Measurements from ENCODE around the gene JAZF1. TPM values are rescaled to one million over a fixed set of nuclear protein-coding genes. Genes with fewer than 3 reads are reported as not detected.
A peak's percentile ranks its signal among the peaks of the same experiment; 100 is the strongest.

Gene JAZF1
- total RNA-seq, 4 donors from 2014 or later: 1.6 to 8.6 (median 5.3) TPM

GRCh38 chr7:27946351-27946750 is 234.2 kb downstream of the JAZF1 start:
- H3K4me1 ChIP-seq: peaks cover 20 to 31% of the 10 kb centered on the region in 2 donors
- no peaks in the 10 kb centered on the region for H3K27me3 ChIP-seq
- in situ Hi-C loops (cut with MboI; ENCODE audit: low sequenced_read_pairs in 4 of 4): no loop called here
- no peaks in the 10 kb centered on the region for H3K9me3 ChIP-seq
- no peak for TF ChIP-seq POLR2A (IDR thresholded peaks at IDR 0.05)
- TF ChIP-seq, protein P1, sequence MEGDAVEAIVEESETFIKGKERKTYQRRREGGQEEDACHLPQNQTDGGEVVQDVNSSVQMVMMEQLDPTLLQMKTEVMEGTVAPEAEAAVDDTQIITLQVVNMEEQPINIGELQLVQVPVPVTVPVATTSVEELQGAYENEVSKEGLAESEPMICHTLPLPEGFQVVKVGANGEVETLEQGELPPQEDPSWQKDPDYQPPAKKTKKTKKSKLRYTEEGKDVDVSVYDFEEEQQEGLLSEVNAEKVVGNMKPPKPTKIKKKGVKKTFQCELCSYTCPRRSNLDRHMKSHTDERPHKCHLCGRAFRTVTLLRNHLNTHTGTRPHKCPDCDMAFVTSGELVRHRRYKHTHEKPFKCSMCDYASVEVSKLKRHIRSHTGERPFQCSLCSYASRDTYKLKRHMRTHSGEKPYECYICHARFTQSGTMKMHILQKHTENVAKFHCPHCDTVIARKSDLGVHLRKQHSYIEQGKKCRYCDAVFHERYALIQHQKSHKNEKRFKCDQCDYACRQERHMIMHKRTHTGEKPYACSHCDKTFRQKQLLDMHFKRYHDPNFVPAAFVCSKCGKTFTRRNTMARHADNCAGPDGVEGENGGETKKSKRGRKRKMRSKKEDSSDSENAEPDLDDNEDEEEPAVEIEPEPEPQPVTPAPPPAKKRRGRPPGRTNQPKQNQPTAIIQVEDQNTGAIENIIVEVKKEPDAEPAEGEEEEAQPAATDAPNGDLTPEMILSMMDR (IDR thresholded peaks at IDR 0.05 in 4 of 5, conservative IDR thresholded peaks at IDR 0.05 in 1 of 5): no peak
- H3K27ac ChIP-seq: peak overlapping the region in 1 of 4 donors; percentile 53
- intact Hi-C loops (cut with DNase I; ENCODE audit: low total_unique reads): no loop called here
- ATAC-seq: no peak
- no peak overlapping the region for H3K4me3 ChIP-seq
- DNase-seq: no peak
- H3K36me3 ChIP-seq: no peaks in the 10 kb centered on the region

GRCh38 chr7:27945058-27945795 is 235.4 kb downstream of the JAZF1 start:
- Histone ChIP-seq H3K4me3 (peak overlapping the region; percentile 12 to 31 (median 26)), H3K27me3 (no peaks in the 10 kb centered on the region), H3K27ac (peak overlapping the region; percentile 30 to 71 (median 60)), H3K4me1 (peaks cover 20 to 31% of the 10 kb centered on the region in 2 donors), H3K36me3 (no peaks in the 10 kb centered on the region), H3K9me3 (no peaks in the 10 kb centered on the region)
- ATAC-seq (peak; percentile 14 to 35), DNase-seq (no peak)
- intact Hi-C loops (cut with DNase I; ENCODE audit: low total_unique reads) (loop anchor here (2.0 kb wide), 1 partner anchor 60 kb away; no protein-coding TSS in a partner anchor), in situ Hi-C loops (cut with MboI; ENCODE audit: low sequenced_read_pairs in 4 of 4) (no loop called here)
- no peak for TF ChIP-seq POLR2A (IDR thresholded peaks at IDR 0.05)
- TF ChIP-seq, protein P1 (IDR thresholded peaks at IDR 0.05 in 4 of 5, conservative IDR thresholded peaks at IDR 0.05 in 1 of 5): no peak

DNA sequence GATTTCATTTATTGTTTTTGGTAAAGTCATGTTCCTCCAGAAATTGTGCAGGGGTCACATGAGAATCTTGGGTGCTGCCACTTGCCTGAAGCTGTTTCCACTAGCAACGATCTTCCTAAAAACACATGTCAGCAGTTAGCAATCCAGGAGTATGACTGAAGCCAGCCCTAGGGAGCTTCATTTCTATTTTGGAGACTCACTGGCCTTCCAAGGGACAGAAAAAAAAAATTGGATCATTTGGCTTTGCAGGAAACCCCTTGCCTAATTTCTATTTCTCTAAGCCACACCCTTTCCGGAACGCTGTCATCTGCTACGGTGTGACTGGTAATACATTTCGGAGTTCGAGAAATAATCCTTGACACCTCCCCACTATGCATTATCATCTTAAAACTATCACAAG is 236.0 kb downstream of the JAZF1 start:
- Histone ChIP-seq H3K9me3 (no peaks in the 10 kb centered on the region), H3K27ac (peak overlapping the region; percentile 30 to 71 (median 60)), H3K4me1 (peaks cover 20 to 31% of the 10 kb centered on the region in 2 donors), H3K4me3 (peak overlapping the region; percentile 12 to 31 (median 26)), H3K27me3 (no peaks in the 10 kb centered on the region), H3K36me3 (no peaks in the 10 kb centered on the region)
- in situ Hi-C loops (cut with MboI; ENCODE audit: low sequenced_read_pairs in 4 of 4): no loop called here
- intact Hi-C loops (cut with DNase I; ENCODE audit: low total_unique reads): loop anchor here (2.0 kb wide), 1 partner anchor 60 kb away; no protein-coding TSS in a partner anchor
- TF ChIP-seq, protein P1 (IDR thresholded peaks at IDR 0.05 in 4 of 5, conservative IDR thresholded peaks at IDR 0.05 in 1 of 5): no peak
- TF ChIP-seq POLR2A (IDR thresholded peaks at IDR 0.05): no peak
- DNase-seq (peak; percentile 39 to 64), ATAC-seq (peak; percentile 82 to 89)

- Histone ChIP-seq H3K36me3 (no peaks in the 10 kb centered on the region), H3K4me3 (no peak overlapping the region), H3K9me3 (no peaks in the 10 kb centered on the region), H3K27ac (peak overlapping the region in 3 of 4 donors; percentile 2 to 44 (median 7)), H3K27me3 (no peaks in the 10 kb centered on the region), H3K4me1 (peaks cover 20 to 31% of the 10 kb centered on the region in 2 donors)
- intact Hi-C loops (cut with DNase I; ENCODE audit: low total_unique reads) (no loop called here), in situ Hi-C loops (cut with MboI; ENCODE audit: low sequenced_read_pairs in 4 of 4) (no loop called here)
- ATAC-seq (no peak), DNase-seq (no peak)
- TF ChIP-seq, protein P1 (IDR thresholded peaks at IDR 0.05 in 4 of 5, conservative IDR thresholded peaks at IDR 0.05 in 1 of 5): no peak
- TF ChIP-seq POLR2A (IDR thresholded peaks at IDR 0.05): no peak
Measured at GRCh38 chr7:27943241-27943640, 237.4 kb downstream of the JAZF1 start.
